Lung (tissue), 12 donors: Measurements from ENCODE around the gene ECI2. TPM values are rescaled to one million over a fixed set of nuclear protein-coding genes. Genes with fewer than 3 reads are reported as not detected.

Source experiments
- ATAC-seq: fragments of 200-7000 bp; cut with Tn5 transposase; one replicate; pipeline ENCODE4 v1.9.1; 2020; ENCODE audit warnings: moderate number of reproducible peaks; ENCODE audit not compliant: insufficient read depth, low FRiP score
- DNase-seq, 3 donors: peaks; one replicate each; pipeline ENCODE4 v3.0.0-alpha.2; 2013 to 2017
- H3K27ac ChIP-seq, 2 donors: one replicate each; pipeline ENCODE4 v1.5.1; 2013; ENCODE audit warnings: mild to moderate bottlenecking in 2 of 2, moderate library complexity in 2 of 2, control low read depth in 1 of 2, inconsistent platforms in 1 of 2, low read depth in 1 of 2, low read length in 1 of 2
- H3K27me3 ChIP-seq, 3 donors: one replicate each; pipeline ENCODE4 v1.5.1; 2013; ENCODE audit warnings: low read length in 2 of 3; ENCODE audit not compliant: control insufficient read depth in 3 of 3, insufficient read depth in 3 of 3
- H3K36me3 ChIP-seq, 4 donors: one replicate each; pipeline ENCODE4 v1.5.1; 2013; ENCODE audit warnings: low read length in 4 of 4, mild to moderate bottlenecking in 1 of 4, moderate library complexity in 1 of 4; ENCODE audit not compliant: control insufficient read depth in 4 of 4, insufficient read depth in 4 of 4
- H3K4me1 ChIP-seq, 5 donors: one replicate each; pipeline ENCODE4 v1.5.1; 2013; ENCODE audit warnings: low read length in 5 of 5, mild to moderate bottlenecking in 2 of 5, moderate library complexity in 1 of 5; ENCODE audit not compliant: control insufficient read depth in 5 of 5, insufficient read depth in 5 of 5
- H3K4me3 ChIP-seq: one replicate; pipeline ENCODE4 v1.5.1; 2013; ENCODE audit warnings: mild to moderate bottlenecking, control low read depth, moderate library complexity
- H3K9ac ChIP-seq, 2 donors: one replicate each; pipeline ENCODE4 v1.5.1; 2013; ENCODE audit warnings: low read length in 2 of 2, control low read depth in 1 of 2; ENCODE audit not compliant: insufficient read depth in 1 of 2
- H3K9me3 ChIP-seq, 4 donors: one replicate each; pipeline ENCODE4 v1.5.1; 2013; ENCODE audit warnings: low read length in 3 of 4, mild to moderate bottlenecking in 1 of 4, moderate library complexity in 1 of 4; ENCODE audit not compliant: control insufficient read depth in 4 of 4, insufficient read depth in 3 of 4
- CTCF ChIP-seq: IDR thresholded peaks from 2 replicates; pipeline ENCODE4 v1.5.1; 2012; ENCODE audit warnings: mild to moderate bottlenecking; ENCODE audit errors: control extremely low read depth, extremely low read depth
- WGBS, 2 donors: extraction: QIAGEN DNeasy Blood & Tissue Kit; methylation state at CpG; one replicate each; pipeline ENCODE4 v1.1.7; 2013; 5-methylcytosine and 5-hydroxymethylcytosine counted together
- polyA plus RNA-seq, 2 donors: library from polyadenylated mRNA; stranded (reverse); fragments of 200-250 nt; gene quantifications; one replicate each; pipeline ENCODE4 v1.2.1, GENCODE V29; 2013
- total RNA-seq, 2 donors: library from RNA; depleted of rRNA in 1 of 2; stranded (reverse); fragments of >200 nt in 1 of 2; gene quantifications; one replicate each; pipeline ENCODE4 v1.2.1, GENCODE V29; 2014 to 2021
- donor health status: control.
- donor health status: control.
- donor health status: Bipolar disorder and iron deficiency.
- donor health status: healthy.
- donor health status: DM: yes; HTN: yes; CAD: no.

Gene ECI2
- total and polyA plus RNA-seq, 4 donors, result 18.9 to 68.0 (median 35.1) TPM

DNA sequence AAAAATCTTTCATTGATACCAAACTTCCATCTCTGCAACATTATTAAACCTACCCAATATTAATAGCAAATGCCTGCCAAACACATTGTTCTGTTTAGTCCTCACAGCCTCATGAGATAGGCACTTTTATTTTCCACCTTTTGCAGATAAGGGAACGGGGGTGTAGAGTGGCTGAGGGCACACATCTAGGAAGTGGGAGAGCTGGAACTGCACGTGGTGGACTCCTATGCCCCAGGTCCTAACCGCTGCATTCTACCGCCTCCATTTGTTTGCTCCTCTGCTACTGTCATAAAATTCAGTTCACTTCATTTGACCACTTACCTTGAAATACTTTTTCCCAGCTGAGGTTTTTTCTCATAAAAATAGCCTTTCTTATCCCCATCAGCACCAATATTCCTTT lies 64.0 kb downstream of the ECI2 start:
- Histone ChIP-seq H3K27ac (no peak overlapping the region), H3K9ac (no peak overlapping the region), H3K4me1 (no peaks in the 10 kb centered on the region), H3K27me3 (no peaks in the 10 kb centered on the region), H3K4me3 (no peak overlapping the region), H3K36me3 (no peaks in the 10 kb centered on the region), H3K9me3 (no peaks in the 10 kb centered on the region)
- no peak for TF ChIP-seq CTCF
- no peak for ATAC-seq
- no peak for DNase-seq
- 80 to 81% methylated on average over 4 of the region's 4 CpGs for WGBS, 2 donors

DNA sequence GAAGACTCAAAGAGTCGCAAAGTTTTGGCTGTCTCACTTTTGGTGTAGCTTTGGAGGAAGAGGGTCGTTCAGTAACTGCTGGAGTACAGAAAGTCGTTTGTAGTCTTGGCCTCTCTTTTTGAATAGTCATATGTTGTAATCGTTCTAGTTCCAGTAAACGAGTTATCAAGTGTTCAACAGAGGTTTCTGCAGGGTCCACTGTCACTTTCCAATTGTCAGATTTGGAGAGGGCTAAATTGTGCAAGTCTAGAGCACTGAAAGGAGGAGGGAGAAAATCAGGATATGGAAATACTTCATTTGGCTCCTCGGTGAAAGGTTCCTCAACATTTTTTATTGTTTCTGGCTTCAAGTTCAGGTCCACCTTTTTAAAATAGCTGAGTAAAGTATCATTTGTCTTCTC lies 66.2 kb downstream of the ECI2 start:
- no peak for DNase-seq
- Histone ChIP-seq H3K9me3 (no peaks in the 10 kb centered on the region), H3K27me3 (no peaks in the 10 kb centered on the region), H3K27ac (no peak overlapping the region), H3K36me3 (peaks cover 2 to 5% (median 4%) of the 10 kb centered on the region in 4 donors), H3K4me3 (no peak overlapping the region), H3K9ac (no peak overlapping the region), H3K4me1 (no peaks in the 10 kb centered on the region)
- no peak for TF ChIP-seq CTCF
- 62 to 78% methylated on average over 6 of the region's 6 CpGs for WGBS, 2 donors
- no peak for ATAC-seq

GRCh38 chr6:4067673-4068072 lies 67.7 kb downstream of the ECI2 start:
- Histone ChIP-seq H3K9me3 (no peaks in the 10 kb centered on the region), H3K9ac (no peak overlapping the region), H3K4me3 (no peak overlapping the region), H3K36me3 (peaks cover 5 to 12% (median 6%) of the 10 kb centered on the region in 4 donors), H3K27me3 (no peaks in the 10 kb centered on the region), H3K4me1 (no peaks in the 10 kb centered on the region), H3K27ac (no peak overlapping the region)
- TF ChIP-seq CTCF, result no peak
- DNase-seq (no peak), ATAC-seq (no peak)
- 95 to 100% methylated on average over 1 of the region's 1 CpG for WGBS, 2 donors

DNA sequence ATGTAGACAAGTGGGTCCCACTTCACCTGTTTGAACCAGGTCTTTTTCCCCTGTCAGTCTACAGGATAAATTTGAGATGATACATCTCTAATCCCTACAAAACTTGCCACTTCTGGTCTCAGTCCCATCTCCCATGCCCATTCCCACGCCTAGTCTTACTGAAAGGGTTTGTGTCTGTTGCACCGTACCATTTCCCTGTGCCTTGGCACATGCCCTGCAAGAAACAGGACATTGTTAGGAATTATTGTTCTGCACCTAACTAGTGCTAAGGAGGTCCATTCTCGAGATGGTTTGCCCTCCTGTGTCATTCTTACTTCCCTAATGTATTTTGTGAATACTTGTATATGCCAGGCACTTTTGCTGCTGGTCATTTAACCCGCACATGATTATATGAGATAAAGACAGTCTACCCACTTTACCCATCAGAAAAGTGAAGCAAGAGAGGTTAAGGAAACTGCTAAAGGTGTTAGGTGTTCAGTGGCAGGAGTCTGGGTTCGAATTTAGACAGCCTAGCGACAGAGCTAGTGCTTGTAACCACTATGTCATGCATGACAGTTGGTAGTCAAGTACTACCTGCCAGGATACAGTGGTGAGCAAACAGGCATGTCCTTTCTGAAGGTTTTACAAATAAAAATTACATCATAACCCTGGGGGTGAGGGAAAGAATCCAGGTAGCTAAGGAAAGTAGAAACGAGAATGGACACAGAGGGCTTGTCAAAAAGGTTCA lies 69.2 kb downstream of the ECI2 start:
- Histone ChIP-seq H3K36me3 (peaks cover 5 to 20% (median 10%) of the 10 kb centered on the region in 4 donors), H3K4me1 (no peaks in the 10 kb centered on the region), H3K9ac (no peak overlapping the region), H3K27me3 (no peaks in the 10 kb centered on the region), H3K27ac (no peak overlapping the region), H3K9me3 (no peaks in the 10 kb centered on the region), H3K4me3 (no peak overlapping the region)
- TF ChIP-seq CTCF, result no peak
- no peak for DNase-seq
- 71 to 83% methylated on average over 7 of the region's 7 CpGs for WGBS, 2 donors
- no peak for ATAC-seq
